ENCODE data around the gene IQSEC1.

GRCh38 chr3:13051581-13051980, 21.6 kb downstream of the IQSEC1 start:
- TF ChIP-seq POLR2AphosphoS5 (IDR thresholded peaks at IDR 0.05; ENCODE audit: low read depth, low read length) = no peak
- TF ChIP-seq TAF1 (IDR thresholded peaks at IDR 0.05; ENCODE audit: borderline replicate concordance, low read depth, low read length) = no peak

Measured in GM12892 (cell line).